ENCODE results near the gene MORC3.

GRCh38 chr21:36355868-36356267 is 35.9 kb downstream of the MORC3 start:
- TF ChIP-seq CTCF (IDR thresholded peaks at IDR 0.05; ENCODE audit: insufficient read depth, low read length, poor library complexity, severe bottlenecking) (no peak), EZH2phosphoT487 (conservative IDR thresholded peaks at IDR 0.05; ENCODE audit: low read length) (no peak)
